HTR-8/SVneo (cell line): ENCODE data around the gene EIF5.

ENCODE experiments used
- DNase-seq: peaks from one replicate; pipeline ENCODE4 v3.0.0; 2011; ENCODE audit warnings: low spot score, mixed read lengths; ENCODE audit not compliant: insufficient read length
- FAIRE-seq: peaks from 2 replicates; lab custom pipeline; 2011; peaks lifted over from hg19 to GRCh38; lab: Jason Lieb, UNC

The EIF5 gene

DNA sequence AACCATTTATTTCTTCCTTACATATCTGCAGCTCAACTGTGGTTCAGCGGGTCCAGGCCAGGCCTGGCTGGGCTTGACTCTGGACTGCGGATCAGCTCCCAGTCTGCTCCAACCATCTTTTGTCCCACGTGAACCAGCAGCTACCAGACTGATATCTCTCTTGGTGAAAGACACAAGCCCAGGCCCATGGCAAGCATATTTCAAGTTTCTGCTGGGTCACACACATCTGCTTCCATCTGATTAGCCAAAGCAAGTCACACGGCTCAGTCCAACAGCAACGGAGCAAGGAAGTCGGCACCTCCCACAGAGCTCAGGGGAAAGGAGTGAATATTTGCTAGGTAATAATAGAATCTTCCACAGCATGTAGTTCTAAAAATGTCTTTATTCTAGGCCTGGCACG, 26.5 kb downstream of the EIF5 start:
- no peak for DNase-seq
- FAIRE-seq, result no peak

DNA sequence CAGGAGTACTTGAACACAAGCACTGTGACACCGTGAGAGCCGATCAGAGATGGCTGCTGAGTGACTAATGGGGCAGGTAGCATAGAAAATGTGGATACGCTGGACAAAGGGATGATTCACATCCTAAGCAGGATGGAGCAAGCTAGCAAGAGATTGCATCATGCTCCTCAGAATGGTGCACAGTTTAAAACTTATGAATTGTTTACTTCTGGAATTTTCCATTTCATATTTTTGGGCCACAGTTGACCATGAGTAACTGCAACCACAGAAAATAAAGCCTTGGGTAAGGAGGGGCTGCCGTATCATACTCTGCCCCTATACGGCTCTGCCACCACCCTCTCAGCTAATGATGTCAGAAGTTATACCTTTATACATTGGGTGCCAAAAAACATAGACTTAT, 27.8 kb downstream of the EIF5 start:
- peak; percentile 48 for FAIRE-seq

DNA sequence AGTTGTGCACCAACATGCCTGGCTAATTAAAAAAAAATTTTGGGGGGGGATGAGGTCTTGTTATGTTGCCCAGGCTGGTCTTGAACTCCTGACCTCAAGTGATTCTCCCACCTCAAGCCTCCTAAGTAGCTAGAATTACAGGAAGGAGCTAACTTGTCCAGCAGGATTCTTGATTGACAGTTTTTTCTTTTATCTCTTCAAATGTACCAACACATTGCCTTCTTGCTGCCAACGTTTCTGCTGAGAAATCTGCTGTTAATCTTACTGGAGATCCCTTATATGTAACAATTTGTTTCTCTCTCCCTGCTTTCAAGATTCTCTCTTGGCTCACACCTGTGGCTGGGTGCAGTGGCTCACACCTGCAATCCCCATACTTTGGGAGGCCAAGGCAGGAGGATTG, 28.7 kb downstream of the EIF5 start:
- DNase-seq, result no peak
- FAIRE-seq, result no peak

More for the DNA sequence above, 27.8 kb downstream of the EIF5 start:
- no peak for DNase-seq

DNA sequence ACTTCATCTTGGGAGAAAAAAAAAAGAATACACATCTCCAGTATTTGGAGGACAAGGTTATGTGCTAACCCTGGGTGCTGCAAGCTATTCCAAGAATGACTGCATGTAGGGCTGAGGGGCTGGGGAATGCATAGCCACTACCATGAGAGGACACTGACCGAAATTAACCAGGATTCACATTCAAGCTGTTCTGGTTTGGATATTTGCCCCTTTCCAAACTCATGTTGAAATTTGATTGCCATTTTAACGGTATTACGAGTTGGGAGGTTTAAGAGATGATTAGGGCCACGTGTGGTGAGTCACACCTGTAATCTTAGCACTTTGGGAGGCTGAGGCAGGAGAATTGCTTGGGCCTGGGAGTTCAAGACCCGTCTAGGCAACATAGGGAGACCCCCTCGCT, 32.7 kb downstream of the EIF5 start:
- DNase-seq (no peak), FAIRE-seq (no peak)

DNA sequence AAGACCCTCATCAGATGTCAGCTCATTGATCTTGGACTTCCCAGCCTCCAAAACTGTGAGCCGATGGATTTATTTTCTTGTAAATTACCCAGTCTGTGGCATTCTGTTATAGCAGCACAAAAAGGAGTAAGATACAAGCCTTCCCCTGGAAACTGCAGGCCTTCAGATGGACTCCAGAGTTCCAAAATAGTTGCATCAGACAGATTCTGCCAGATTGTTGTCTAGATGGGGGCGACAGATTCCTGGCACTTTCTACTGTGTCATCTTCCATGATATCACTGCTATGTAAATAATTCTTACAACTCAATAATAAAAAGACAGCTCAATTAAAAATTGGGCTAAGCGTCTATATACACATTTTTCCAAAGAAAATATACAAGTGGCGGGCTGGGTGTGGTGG, 34.0 kb downstream of the EIF5 start:
- DNase-seq, result no peak
- FAIRE-seq, result no peak

DNA sequence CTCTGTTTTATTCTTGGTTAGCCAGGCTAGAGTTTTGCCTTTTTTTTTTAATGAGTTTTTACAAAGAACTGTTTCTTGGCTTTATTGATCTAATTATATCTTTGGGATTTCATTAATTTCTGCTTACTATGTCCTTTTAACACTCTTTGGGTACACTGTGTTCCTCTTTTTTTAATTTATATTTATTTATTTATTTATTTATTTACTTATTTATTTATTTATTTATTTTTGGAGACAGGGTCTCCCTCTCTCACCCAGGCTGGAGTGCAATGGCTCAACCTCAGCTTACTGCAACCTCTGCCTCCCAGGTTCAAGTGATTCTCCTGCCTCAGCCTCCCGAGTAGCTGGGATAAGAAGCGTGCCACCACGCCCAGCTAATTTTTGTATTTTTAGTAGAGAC, 36.0 kb downstream of the EIF5 start:
- no peak for DNase-seq
- FAIRE-seq, result no peak

DNA sequence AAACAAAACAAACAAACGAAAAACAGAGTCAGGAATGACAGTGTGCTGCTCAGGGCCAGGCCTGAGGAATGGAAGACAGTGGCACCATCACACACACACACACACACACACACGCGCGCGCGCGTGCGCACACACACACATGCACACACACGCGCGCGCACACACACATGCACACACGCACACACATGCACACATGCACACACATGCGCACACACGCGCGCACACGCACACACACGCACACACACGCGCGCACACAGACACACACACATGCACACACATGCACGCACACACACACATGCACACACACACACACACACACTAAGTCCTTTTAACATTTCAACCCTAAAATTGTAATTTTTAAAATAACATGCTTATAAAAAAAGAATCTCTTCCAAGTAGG, 38.0 kb downstream of the EIF5 start:
- FAIRE-seq (no peak), DNase-seq (no peak)

DNA sequence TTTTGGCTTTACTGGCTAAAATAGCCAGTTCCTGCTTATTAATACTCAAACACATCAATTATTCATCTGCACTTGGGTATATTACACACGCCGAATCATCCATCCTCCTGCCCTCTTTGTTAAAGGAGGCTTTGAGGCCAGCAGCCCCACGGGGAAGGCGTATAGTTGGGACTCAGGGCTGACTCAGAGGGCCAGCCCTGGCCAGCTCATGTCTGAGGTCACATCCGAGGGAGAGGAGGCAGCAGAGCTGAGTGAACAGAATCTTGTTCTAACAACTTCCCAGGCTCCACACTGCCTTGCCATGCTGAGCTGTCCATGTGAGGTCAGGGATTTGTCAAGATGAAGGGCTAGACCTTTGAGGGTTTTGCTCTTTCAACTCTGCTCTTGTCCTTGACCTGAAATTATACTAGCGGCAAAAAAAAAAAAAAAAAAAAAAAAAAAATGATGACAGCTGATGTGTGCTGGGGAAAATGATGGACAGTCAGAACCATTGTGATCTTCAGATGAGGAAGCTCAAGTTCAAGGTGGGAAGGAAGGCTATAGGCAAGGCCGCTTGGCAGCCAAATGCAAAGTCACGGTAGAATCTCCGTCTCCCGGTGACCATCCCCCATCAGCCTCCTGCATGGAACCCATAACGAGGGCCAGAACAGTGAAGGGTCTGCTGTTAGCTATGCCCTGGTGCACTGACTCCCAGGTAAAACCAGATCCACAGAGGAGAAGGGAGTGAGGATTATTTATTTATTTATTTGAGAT, 38.7 kb downstream of the EIF5 start:
- FAIRE-seq, result no peak

DNA sequence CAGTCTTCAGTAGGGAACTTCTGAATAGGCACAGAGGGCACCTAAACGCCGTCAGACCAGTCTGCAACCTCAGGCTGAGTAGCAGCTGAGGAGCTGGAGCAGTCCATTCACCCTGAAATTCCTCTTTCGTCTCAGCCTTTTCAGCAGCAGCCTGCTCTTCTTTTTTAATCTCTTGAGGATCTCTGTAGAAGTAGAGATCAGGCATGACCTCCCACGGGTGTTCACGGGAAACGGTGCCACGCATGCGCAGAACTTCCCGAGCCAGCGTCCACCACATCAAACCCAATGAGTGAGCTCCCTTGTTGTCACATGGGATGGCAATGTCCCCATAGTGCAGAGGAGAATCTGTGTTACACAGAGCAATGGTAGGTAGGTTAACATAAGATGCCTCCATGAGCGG, 40.1 kb downstream of the EIF5 start:
- DNase-seq (no peak), FAIRE-seq (no peak)

More for the DNA sequence above, 38.7 kb downstream of the EIF5 start:
- peak; percentile 86 for DNase-seq

DNA sequence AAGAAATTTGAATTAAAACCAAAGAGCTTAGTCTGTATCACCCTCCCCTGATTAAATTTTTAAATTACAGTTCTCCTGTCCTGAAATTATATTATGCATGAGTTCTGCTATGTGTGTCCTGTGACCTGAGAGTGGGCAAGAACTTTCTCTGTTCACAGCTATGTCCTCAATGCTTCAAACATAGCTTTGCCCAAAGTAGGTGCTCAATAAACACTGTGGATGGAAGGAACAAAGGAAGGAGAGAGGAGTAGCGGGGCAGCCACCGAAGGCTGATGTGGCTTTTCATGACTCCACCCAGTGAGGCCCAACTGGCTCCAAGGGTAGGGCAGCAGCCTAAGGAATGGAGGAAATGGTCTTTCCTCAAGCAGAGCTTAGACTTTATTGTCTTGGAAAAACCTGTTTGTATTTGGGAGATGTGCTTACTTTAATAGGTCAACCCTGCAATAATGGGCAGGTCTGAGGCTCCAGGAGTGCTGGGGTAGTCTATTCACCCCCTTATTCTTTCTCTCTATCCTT, 43.5 kb downstream of the EIF5 start:
- DNase-seq (no peak), FAIRE-seq (no peak)

DNA sequence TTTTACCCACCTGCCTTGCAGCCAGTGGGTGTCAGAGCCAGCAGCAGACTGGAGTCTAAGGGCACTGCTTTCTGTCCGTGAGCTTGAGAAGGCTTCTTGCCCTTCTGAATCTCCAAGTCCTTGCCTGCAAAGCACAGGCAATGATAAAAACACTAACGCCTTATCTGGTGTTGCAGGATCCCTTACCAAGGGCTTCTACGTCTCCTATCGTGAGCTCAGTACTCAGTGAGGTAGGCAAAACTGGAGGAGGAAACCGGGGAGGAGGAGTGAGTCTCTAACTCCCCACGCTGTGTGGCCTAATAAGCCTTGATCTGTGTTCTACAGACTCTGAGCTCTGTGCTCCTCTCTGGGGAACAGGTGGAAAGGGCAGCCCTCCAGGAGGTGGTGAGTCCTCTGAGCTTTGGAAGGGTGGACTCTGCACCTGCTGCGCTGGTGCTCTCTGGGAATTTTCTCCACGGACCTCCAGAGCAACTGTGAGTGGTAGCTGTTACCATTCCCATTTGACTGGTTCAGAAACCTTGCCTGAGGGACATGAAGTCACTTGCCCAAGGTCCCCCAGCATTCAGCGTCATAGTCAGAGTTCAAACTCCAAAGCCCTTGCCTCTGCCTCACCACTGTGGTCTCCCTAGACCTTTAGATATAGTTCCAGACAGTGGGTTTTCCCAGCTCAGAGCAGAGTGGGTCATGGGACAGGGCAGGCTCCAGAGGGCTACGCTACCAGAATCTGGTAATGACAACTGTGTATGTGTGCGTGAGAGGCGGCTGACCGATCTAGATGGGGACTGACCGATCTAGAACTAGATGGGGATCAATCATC, 44.2 kb downstream of the EIF5 start:
- FAIRE-seq, result no peak
- no peak for DNase-seq

DNA sequence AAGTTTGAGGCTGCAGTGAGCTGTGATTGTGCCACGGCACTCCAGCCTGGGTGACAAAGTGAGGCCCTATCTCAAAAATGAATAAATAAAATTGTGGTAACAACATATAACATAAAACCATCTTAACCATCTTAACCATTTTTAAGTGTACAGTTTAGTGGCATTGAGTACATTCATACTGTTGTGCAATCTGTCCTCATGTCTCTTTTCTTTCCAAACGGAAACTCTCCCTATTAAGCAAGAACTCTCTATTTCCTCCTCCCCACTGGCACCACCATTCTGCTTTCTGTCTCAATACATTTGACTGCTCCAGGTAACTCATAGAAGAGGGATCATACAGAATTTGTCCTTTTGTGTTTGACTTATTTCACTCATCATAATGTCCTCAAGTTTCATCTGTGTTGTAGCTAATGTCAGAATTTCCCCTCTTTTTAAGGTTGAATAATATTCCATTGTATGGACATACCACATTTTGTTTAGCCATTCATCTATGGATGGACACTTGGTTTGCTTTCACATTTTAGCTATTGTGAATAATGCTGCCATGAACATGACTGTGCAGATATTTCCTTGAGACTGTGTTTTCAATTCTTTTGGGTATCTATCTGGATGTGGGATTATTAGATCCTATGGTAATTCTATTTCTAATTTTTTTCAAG, 46.8 kb downstream of the EIF5 start:
- FAIRE-seq, result no peak
- no peak for DNase-seq

DNA sequence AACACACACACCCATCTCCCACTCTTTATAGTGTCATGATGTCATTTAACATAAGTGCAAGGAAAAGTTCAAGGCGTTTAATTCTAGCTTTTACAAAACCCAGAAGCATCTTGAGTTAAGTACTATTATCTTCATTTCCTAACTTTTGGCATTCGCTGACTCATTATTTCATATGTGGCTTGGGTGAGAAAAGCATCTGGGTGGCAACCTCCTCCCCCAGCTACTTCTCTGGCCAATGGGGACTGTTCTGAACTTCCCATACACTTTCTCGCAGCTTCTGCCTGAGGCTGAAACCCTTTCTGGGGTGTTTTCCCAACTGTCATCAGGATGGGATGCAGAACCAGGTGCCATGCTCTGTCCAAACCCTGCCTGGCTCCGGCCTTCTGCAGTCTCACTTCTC, 48.3 kb downstream of the EIF5 start:
- no peak for DNase-seq

DNA sequence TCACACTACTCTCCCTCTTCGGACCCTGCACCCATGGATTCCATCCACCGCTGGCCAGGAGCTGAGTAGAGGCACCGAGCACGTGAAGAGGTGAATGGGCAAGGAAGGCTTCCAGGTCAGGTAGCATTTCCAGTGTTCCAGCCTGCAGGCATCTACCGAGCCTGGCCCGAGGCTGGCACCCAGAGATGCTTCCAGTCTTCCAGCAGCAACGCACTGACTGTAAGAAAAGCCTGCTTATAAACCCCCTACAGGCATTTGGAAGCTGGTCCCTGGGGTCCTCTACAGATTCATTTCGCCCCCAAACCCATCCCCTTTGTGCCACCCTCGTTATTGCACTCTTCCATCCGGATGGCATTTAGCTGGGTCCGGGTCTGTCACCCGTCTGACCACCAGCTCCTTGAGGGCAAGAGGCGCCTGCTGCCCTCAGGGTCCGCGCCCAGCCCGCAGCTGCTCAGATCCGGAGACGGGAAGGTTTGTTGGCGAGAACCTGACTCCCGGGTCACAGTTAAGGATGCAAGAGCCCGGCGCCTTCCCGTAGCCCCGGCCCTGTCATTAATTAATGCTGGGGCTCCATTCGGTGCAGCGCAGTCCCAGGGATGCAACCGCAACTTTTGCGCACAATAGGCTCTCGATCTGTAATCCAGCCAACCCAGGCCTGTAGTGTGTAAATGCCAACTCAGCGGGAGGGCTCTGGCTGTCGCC, 50.6 kb downstream of the EIF5 start:
- no peak for FAIRE-seq

More for the DNA sequence above, 48.3 kb downstream of the EIF5 start:
- FAIRE-seq, result no peak

DNA sequence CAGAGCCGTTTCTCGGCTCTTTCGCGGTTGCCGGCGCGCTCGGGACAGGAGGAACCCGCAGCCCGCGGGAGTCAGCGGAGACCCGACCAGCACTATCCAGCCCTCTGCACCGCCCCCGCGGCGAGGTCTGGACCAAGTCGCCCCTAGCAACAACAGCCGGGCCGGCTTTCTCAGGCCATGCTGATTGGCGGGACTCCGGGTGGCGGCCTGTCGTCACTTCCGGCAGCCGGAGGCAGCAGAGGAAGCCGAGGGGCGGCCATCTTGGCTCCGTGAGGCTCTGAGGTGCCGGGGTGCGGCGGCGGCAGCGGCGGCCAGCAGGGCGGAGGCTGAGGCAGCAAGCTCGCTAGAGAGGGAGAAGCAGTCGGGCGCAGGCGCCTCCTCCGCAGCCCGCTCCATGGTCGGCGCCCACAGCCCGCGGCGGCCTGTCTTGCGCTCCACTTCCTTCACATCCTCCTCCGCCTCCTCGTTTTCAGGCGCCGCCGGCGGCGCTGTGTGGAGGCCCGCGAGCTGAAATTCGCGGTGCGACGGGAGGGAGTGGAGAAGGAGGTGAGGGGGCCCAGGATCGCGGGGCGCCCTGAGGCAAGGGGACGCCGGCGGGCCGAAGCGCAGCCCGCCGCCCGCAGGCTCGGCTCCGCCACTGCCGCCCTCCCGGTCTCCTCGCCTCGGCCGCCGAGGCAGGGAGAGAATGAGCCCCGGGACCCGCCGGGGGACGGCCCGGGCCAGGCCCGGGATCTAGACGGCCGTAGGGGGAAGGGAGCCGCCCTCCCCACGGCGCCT, 51.3 kb downstream of the EIF5 start, which contains the start of gene MARK3:
TSS of gene MARK3 (plus strand) at position 264 of the 777 bp plus-strand sequence. CDS start 615 bp downstream, outside the sequence.
- peak; percentile 68 for FAIRE-seq
- DNase-seq, result peak; percentile 98

More for the DNA sequence above, 50.6 kb downstream of the EIF5 start:
- no peak for DNase-seq

DNA sequence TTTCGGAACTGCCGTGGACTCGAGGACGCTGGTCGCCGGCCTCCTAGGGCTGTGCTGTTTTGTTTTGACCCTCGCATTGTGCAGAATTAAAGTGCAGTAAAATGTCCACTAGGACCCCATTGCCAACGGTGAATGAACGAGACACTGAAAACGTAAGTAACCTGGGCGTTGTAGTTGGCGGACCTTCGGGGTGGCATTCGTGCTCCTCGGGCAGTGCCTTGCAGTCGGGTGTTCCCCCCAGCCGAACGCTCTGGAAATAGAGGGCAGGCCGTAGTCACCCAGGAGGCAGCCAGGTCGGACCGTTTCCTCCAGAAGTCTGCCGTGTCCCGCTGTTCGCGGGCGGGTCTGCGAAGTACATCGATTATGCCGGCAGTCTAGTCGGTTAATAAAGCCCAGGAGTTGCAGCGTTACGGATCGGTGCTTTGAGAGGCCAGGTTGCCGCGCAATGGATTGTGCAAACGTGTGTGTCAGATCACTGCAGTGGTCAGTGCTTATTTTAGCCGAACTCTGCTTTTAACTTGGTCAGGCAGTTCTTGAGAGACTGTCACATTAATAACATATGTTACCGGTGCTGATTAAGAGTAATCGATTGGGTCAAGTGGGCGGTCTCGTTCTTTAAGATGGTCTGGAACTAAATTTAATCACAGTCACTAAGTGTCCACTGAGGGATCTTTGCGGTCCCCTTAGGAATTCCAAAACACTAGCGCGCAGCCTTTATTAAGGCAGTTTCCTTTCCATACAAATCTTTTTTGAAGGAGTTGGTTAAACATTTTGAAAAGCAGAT, 52.1 kb downstream of the EIF5 start:
- FAIRE-seq (peak; percentile 42), DNase-seq (no peak)

DNA sequence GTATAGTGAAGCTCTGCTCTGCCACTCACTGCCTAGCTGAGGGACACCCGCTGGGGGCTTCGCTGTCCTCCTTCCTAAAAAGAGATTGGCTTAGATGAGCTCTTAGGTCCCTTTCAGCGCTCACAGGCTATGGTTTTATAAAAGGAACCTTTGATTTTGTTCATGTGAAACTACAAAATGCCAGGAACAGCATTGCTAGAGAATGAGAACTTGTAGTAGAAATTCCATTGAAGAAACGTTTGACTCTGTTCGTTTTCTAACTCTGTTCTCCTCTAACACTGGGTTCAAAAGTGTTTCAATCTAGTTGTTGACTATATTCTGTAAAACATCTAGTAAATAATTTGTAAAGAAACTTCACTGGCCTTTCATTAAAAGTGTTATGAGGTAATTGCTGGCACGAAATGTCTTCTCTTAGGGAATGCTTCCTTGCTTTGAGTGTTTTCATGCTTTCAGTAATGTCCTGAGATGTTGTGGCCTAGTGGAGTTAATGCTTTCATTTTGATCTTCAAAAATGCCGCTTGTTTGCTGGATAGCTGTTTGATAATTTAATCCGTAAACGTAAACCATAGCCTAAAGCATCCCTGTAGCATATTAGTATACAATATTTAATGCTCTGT, 52.8 kb downstream of the EIF5 start:
- DNase-seq, result no peak
- FAIRE-seq, result no peak

DNA sequence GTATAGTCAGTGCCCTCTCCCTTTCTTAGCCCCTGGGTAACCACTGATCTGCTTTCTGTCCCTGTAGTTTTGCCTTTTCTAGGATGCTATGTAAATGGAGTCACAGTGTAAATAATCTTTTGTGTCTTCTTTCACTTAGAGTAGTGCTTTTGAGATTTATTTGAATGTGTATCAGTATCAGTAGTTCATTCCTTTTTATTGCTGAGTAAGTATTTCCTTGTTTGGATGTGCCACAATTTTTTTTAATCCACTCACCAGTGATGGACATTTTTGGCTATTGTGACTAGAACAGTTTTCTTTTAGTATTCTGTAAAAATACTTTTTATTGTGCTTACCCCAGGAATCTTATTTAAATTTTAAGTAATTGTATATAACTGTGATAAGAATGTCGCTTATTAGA, 54.6 kb downstream of the EIF5 start:
- DNase-seq (no peak), FAIRE-seq (no peak)
